H1 (cell line): ENCODE results near the gene ENTREP3. TPM values are rescaled to one million over a fixed set of nuclear protein-coding genes. Genes with fewer than 3 reads are reported as not detected.

Experiments
- BACH1 ChIP-seq: IDR thresholded peaks from 2 replicates; pipeline ENCODE4 v1.6.1; 2012; ENCODE audit warnings: low read length, improper control_type of control experiment
- CBX5 ChIP-seq: fragments of 300-800, 300-1000 bp; sonication (generic); IDR thresholded peaks from 2 replicates; pipeline ENCODE4 v1.7.1; 2016; ENCODE audit warnings: antibody characterized with exemption, low read length, low read depth
- CEBPB ChIP-seq: IDR thresholded peaks from 2 replicates; pipeline ENCODE4 v1.6.1; 2012; ENCODE audit warnings: low read depth, low read length
- CTBP2 ChIP-seq: IDR thresholded peaks from 2 replicates; pipeline ENCODE4 v1.7.0; 2011; ENCODE audit warnings: borderline replicate concordance, mild to moderate bottlenecking, moderate library complexity, mixed read lengths, low read length; ENCODE audit not compliant: insufficient read depth, insufficient read length
- EP300 ChIP-seq, 2 experiments: IDR thresholded peaks; 1 replicate in 1 of 2; 2 replicates in 1 of 2; pipeline ENCODE4 v1.6.1; 2011 to 2012; ENCODE audit warnings: low read depth in 2 of 2, low read length in 2 of 2, mild to moderate bottlenecking in 2 of 2, borderline replicate concordance in 1 of 2, inconsistent platforms in 1 of 2, moderate library complexity in 1 of 2
- JUND ChIP-seq: IDR thresholded peaks from 2 replicates; pipeline ENCODE4 v1.6.1; 2011; ENCODE audit warnings: mild to moderate bottlenecking, improper control_type of control experiment, low read length
- KDM1A ChIP-seq: fragments of 200-600, 300-600 bp; sonication (generic); IDR thresholded peaks from 2 replicates; pipeline ENCODE4 v1.7.1; 2016; ENCODE audit warnings: mild to moderate bottlenecking, low read length, borderline replicate concordance
- POLR2A ChIP-seq, 2 experiments: IDR thresholded peaks; 1 replicate in 1 of 2; 2 replicates in 1 of 2; pipeline ENCODE4 v1.6.1; 2011; ENCODE audit warnings: low read depth in 2 of 2, low read length in 2 of 2, mild to moderate bottlenecking in 2 of 2; ENCODE audit errors: control extremely low read depth in 1 of 2
- RAD21 ChIP-seq, 2 experiments: IDR thresholded peaks in 1 of 2; conservative IDR thresholded peaks in 1 of 2; 2 replicates each; pipeline ENCODE4 v1.6.1; 2011; ENCODE audit warnings: low read depth in 2 of 2, low read length in 2 of 2, improper control_type of control experiment in 1 of 2, inconsistent platforms in 1 of 2, mild to moderate bottlenecking in 1 of 2, moderate library complexity in 1 of 2
- SIRT6 ChIP-seq: IDR thresholded peaks from one replicate; pipeline ENCODE4 v1.7.1; 2012; ENCODE audit warnings: low read length, inconsistent platforms
- SIX5 ChIP-seq: IDR thresholded peaks from 2 replicates; pipeline ENCODE4 v1.6.1; 2011; ENCODE audit warnings: mild to moderate bottlenecking, low read depth, low read length
- SP1 ChIP-seq: IDR thresholded peaks from 2 replicates; pipeline ENCODE4 v1.6.1; 2011; ENCODE audit warnings: low read depth, low read length
- TAF7 ChIP-seq: optimal IDR thresholded peaks from 2 replicates; pipeline ENCODE3; 2011; ENCODE audit warnings: low read depth, mild to moderate bottlenecking, inconsistent platforms, low read length, moderate library complexity, borderline replicate concordance
- TEAD4 ChIP-seq: IDR thresholded peaks from 2 replicates; pipeline ENCODE4 v1.6.1; 2012; ENCODE audit warnings: low read depth, low read length, inconsistent platforms, mixed read lengths
- ZNF274 ChIP-seq: IDR thresholded peaks from 2 replicates; pipeline ENCODE4 v1.7.0; 2012; ENCODE audit warnings: low read length, borderline replicate concordance; ENCODE audit errors: extremely low read depth
- polyA plus RNA-seq, 7 experiments: library from polyadenylated mRNA; depleted of rRNA in 3 of 7; stranded (reverse) in 5 of 7; unstranded in 2 of 7; fragments of >200 nt in 5 of 7; fragments of 200-250 nt in 2 of 7; gene quantifications; 1 replicate in 5 of 7; 2 replicates in 1 of 7; 4 replicates in 1 of 7; pipeline versions ENCODE4 v1.2.1 to v1.2.3, GENCODE V29; 2011 to 2013; ENCODE audit warnings: missing spikeins in 2 of 7, mixed read lengths in 2 of 7
- total RNA-seq: library from RNA; stranded (reverse); fragmentation: NEBNext Ultra II Directional; extraction: Animal tissue kit (Norgen Biotek cat#: 25700); gene quantifications from 2 replicates; pipeline ENCODE4 v1.2.1, GENCODE V29; 2021
- TF ChIP-seq, protein P1 (sequence below): IDR thresholded peaks from 2 replicates; pipeline ENCODE4 v1.6.1; 2012; ENCODE audit warnings: inconsistent platforms
- TF ChIP-seq, protein P2 (sequence below): IDR thresholded peaks from 2 replicates; pipeline ENCODE4 v1.6.1; 2012; ENCODE audit warnings: low read length, inconsistent platforms
- TF ChIP-seq, protein P3 (sequence below): IDR thresholded peaks from 2 replicates; pipeline ENCODE4 v1.6.1; 2011; ENCODE audit warnings: low read depth, mild to moderate bottlenecking, low read length; ENCODE audit not compliant: insufficient read depth
- TF ChIP-seq, protein P4 (sequence below): IDR thresholded peaks from 2 replicates; pipeline ENCODE4 v1.6.1; 2011; ENCODE audit warnings: low read length, improper control_type of control experiment

ENTREP3 gene
- total and polyA plus RNA-seq, 2 of the 8 experiments (the other 6 are each of a cell fraction or from before 2014, with no cell fraction given): 22.8 to 52.2 TPM

DNA sequence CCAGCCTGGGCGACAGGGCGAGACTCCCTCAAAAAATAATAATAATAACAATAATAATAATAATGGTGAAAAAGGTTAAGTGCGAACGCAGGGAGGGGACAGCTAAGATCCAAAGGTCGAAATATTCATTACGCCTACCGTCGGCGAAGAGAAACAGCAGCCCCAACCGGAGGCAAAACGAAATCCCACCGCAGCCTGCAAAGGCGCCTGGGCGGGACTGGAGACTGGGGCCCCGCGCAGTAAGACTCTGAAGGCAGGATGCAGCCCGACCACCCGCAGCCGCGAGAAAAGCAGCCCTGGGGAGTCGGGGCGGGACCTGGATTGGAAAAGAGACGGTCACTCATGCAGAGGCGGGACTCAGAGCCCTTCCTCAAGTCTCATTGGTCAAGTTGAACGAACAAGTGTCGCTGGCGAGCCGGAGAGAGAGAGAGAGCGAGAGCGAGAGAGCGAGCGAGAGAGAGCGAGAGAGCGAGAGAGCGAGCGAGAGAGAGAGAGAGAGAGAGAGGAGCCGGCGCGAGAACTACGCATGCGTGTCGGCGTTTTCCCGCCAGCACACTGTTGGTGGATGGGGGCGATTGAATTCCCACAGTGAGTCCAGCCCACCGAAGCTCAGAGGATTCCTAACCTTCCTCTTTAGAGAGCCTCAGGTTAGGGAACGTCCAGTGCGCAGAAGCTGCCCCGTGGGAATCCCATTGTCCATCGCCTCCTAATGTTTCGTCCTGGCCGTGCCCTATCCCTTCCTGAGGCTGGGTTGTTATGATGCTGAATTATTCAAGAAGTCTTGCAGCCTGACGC lies 10.7 kb downstream of the ENTREP3 start (continued):
- no peak; the same call in 1 of the 2 replicates for TF ChIP-seq KDM1A
- no peak for TF ChIP-seq CEBPB
- no peak for TF ChIP-seq SIX5
- TF ChIP-seq, protein P1, sequence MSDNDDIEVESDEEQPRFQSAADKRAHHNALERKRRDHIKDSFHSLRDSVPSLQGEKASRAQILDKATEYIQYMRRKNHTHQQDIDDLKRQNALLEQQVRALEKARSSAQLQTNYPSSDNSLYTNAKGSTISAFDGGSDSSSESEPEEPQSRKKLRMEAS: peak; percentile 85
- no peak for TF ChIP-seq ZNF274
- peak; percentile 90 for TF ChIP-seq SP1
- peak in 1 of 2 experiments; percentile 24; a peak in 2 of 4 replicates for TF ChIP-seq RAD21 (IDR thresholded peaks at IDR 0.05 in 1 of 2, conservative IDR thresholded peaks at IDR 0.05 in 1 of 2; ENCODE audit: low read depth in 2 of 2, low read length in 2 of 2)
- TF ChIP-seq, protein P2, sequence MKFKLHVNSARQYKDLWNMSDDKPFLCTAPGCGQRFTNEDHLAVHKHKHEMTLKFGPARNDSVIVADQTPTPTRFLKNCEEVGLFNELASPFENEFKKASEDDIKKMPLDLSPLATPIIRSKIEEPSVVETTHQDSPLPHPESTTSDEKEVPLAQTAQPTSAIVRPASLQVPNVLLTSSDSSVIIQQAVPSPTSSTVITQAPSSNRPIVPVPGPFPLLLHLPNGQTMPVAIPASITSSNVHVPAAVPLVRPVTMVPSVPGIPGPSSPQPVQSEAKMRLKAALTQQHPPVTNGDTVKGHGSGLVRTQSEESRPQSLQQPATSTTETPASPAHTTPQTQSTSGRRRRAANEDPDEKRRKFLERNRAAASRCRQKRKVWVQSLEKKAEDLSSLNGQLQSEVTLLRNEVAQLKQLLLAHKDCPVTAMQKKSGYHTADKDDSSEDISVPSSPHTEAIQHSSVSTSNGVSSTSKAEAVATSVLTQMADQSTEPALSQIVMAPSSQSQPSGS: 0 out of 2 replicates have a peak, but pooled peaks have one; percentile 24
- peak; percentile 65 for TF ChIP-seq CTBP2
- peak; percentile 79 to 96 for TF ChIP-seq POLR2A (IDR thresholded peaks at IDR 0.05; ENCODE audit: control extremely low read depth in 1 of 2, low read depth in 2 of 2, low read length in 2 of 2)
- peak; percentile 100 for TF ChIP-seq JUND
- TF ChIP-seq TEAD4: 0 out of 2 replicates have a peak, but pooled peaks have one; percentile 38
- TF ChIP-seq, protein P3, sequence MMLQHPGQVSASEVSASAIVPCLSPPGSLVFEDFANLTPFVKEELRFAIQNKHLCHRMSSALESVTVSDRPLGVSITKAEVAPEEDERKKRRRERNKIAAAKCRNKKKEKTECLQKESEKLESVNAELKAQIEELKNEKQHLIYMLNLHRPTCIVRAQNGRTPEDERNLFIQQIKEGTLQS: no peak
- TF ChIP-seq CBX5: no peak
- peak in 1 of 2 experiments; percentile 76; a peak in 1 of 3 replicates for TF ChIP-seq EP300 (IDR thresholded peaks at IDR 0.05; ENCODE audit: borderline replicate concordance in 1 of 2, low read depth in 2 of 2, low read length in 2 of 2)
- no peak for TF ChIP-seq TAF7
- TF ChIP-seq, protein P4, sequence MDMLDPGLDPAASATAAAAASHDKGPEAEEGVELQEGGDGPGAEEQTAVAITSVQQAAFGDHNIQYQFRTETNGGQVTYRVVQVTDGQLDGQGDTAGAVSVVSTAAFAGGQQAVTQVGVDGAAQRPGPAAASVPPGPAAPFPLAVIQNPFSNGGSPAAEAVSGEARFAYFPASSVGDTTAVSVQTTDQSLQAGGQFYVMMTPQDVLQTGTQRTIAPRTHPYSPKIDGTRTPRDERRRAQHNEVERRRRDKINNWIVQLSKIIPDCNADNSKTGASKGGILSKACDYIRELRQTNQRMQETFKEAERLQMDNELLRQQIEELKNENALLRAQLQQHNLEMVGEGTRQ: no peak
- peak; percentile 60 for TF ChIP-seq BACH1
- TF ChIP-seq SIRT6: no peak
